ENCODE results near the gene SYNCRIP.
"Not testable (repeated sequence)": the region's sequence is repeated elsewhere in the genome, so short reads cannot be mapped to it uniquely, and the experiment has no call there.

SYNCRIP gene

GRCh38 chr6:85669735-85670194 lies 27.1 kb upstream of the SYNCRIP start:
- DNase-seq = no peak

GRCh38 chr6:85662251-85662650 lies 19.6 kb upstream of the SYNCRIP start:
- DNase-seq = no peak

DNA sequence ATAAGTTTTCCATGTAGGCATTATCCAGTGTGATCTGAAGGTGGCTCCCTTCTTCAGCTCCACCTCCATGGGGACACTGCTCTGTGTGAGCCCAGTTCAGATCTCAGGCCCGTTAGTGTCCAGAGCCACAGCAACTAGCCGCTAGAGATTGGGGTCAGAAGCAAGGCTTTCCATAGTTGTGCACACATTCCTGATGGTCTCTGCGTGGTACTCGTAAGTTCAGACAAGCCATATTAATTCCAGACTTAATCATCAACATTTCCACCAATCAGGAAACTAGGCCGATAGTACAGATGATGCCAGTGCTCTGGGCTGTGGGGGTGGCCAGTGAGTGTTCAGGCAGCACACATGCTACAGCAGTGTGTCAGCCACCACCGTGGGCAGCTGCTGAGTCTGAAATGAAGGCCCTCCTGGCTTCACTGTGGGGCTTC lies 17.5 kb upstream of the SYNCRIP start:
- no peak for DNase-seq

DNA sequence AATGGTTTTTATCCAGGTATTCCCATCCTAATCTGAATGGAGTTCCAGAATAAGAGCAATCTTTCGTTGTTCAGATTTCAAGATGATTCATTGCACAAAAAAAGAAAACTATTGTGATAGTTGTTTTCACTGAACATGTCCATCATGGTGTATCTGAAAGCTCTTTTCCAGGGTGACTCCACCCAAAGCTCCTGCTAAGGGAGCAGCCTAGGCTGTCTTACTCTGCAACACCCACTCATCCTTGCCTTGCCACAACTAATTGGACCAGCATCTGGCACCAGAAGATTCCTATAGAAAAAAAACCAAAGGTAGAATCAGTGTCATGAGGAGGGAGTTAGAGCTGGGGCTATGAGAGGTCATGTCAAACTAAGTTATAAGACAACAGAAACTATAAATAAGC lies 7.9 kb upstream of the SYNCRIP start:
- no peak for DNase-seq

DNA sequence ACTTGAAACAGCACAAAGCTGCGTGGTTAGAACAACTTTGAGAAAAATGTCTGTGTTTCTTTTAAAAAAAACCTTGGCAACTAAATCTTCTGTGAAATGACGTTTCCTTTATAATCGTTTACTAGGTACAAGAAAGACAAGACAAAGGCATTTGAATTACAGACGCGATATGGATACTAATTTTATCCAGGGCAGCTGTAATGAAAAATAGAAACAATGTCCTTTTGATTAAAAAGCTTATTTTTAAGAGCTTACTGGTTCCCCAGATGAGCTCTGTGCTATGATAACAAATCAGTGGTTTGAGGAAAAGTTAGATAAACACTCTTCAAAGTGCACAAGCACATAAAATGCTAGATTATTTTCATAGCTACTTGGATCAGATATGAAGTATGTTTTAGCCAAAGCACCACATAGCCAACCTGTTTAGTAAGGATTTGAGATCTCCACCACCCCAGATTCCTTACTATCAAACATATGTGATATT lies 1.6 kb upstream of the SYNCRIP start:
- no peak for DNase-seq

- peak; percentile 93 for DNase-seq
Observed at GRCh38 chr6:85643537-85644278, 1.0 kb upstream of the SYNCRIP start.

DNA sequence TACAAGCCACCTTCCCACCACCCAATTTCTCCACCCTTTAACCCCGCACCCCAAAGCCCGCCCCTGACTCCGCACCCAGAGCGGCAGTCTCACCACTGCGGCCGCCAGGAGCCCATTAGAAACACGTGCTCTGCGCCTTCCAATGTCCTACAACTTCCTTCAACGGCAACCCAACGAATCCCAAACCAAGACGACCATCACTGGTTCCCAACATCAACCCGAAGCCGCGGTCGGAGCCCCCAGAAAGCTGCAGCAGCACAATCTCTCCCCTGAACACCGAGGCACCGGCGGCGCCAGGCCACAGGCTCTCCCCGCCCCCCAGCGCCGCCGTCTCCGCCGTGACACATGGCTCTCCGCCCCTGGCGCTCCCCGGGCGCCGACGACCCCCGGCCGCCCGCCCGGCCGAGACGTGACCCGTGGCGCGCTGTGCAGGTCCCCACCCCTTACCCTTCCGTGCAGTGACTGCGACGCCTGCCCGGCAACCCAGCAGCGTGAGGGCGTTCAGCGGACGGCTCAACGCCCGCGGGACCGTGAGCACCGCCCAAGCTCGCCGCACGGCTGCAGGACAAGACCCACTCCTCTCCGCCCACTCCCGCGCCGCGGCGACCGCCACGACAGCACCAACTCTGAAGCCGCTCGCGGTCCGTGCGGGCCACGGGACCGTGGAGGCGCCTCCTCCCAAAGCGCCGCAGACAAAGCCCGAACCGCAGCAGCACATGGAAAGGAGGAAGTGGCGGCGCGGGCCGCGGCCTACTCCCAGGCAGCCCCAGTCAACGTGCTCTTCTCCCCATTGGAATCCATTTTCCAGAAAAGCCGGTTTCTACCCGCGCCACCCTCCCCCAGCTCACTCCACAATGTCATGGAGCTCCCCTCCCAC lies 551 bp downstream of the SYNCRIP start:
- peak; percentile 11 for DNase-seq

DNA sequence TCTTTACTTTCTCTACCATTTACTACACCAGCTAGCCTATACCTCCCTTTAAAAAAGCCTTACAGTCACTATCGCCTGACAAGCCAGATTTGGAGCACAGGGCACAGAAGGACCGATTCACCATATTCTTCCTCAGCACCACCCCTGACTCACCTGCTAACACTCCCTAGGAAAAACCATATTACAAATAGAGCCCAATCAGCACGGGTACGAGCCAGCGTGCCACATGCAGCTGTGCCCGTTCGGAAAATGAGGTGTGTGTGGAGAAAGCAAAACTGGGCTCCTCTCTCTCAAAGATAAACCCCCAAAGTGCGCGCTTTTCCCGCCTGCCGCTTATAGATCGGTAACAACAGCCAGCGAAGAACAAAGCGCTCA lies 1.2 kb downstream of the SYNCRIP start:
- no peak for DNase-seq

DNA sequence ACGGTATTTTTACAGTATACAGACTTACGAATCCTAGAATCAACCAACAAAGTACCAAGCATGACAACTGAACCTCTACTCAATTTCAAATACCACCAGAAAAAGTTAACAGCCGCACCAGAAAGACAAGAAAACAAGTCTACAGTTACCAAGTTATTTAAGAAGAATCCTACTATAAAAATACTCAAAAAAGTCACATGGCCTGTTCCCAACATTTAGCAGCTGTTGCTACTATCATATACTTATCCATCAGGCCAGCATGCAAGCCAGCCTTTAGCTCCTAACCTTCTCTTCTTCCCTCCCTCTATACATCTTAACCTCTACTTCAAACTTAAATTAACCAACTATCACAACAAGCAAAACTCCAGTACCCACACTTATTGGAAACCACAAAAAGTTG lies 1.9 kb downstream of the SYNCRIP start:
- no peak for DNase-seq

DNA sequence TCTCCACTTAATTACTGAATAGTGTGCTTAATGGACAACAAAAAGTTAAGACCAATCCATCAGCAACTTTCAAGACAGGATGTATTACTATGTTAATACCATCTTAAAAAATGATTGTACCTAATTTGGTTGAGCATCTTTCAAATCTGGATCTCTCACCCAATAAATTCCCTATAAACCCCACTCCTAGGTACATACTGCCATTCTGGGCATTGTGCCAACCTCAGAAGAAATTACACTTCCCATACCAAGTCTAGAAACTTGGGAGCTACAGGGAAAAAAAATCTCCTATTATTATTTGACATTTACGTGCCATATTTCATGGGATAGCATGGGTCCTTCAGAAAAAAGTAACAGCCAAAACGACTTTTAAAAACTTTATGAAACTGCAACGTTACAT lies 5.1 kb downstream of the SYNCRIP start:
- DNase-seq = no peak

GRCh38 chr6:85632164-85632942 lies 10.3 kb downstream of the SYNCRIP start:
- DNase-seq = no peak

DNA sequence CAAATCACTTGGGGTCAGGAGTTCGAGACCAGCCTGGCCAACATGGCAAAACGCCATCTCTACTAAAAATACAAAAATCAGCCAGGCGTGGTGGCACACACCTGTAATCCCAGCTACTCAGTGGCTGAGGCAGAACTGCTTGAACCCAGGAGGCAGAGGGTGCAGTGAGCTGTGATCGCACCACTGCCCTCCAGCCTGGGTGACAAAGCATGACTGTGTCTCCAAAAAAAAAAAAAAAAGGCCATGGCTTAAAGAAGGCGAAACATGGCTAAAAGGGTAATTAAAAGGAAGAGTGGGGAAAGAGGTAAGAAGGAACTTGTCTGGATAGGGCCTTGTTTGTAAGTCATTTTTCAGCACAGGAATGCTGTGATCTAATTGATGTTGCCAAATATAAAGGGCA lies 11.6 kb downstream of the SYNCRIP start:
- not testable (repeated sequence) for DNase-seq

DNA sequence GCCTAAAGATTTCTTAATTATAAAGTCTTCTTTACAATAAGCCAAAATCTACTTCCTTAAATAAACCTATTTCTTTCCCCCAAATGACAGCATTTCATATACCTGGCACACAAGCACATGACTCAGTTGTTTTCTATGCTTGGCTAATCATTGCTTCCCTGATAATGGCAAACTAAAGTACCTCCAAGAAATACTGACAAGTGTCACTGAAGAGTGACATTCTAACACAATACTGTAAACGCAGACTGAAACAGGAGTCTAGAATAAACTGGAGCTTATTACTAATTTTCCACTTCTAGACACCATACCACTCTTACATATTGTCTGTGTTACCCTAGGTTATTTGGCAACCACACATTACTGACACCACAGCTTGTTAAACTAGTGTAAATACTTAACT lies 14.3 kb downstream of the SYNCRIP start:
- no peak for DNase-seq

- no peak for DNase-seq
Observed at GRCh38 chr6:85620308-85620707, 22.4 kb downstream of the SYNCRIP start.

GRCh38 chr6:85614780-85615179 lies 27.9 kb downstream of the SYNCRIP start:
- no peak for DNase-seq

DNA sequence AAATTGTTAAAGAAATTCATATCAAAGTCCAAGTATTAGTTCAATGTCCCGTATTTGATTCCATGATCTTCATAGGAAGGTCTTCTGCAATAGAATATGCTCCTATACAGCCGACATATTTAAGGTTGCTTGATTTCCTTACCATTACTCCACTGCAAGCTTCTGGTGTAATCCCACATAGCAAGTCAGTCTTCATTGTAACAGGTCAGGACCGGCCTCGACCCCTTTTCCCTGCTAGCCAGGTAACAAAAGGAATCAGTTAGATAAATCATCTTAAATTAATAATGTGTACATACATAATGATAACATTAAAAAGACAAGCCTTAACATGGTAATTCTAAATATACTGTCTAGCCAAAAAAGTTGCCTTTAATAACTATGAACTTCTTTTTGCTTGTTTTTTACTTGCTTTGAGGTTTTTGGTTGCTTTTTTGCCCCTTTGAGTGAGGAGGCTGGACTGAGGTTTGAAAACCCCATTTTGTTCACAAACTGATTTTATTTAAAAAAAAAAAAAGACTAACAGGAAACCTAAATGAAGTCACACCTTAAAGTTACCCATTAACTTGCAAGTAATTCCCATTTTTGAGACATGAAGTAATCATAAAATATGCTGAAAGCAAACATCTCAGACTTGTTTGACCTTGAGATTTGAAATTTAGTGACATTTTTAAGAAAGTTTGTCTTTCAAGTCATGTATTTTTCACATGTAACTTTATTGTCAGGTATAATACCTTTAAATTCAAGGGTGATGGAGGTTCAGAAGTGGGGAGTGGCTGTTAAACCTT lies 29.8 kb downstream of the SYNCRIP start:
- no peak for DNase-seq

DNA sequence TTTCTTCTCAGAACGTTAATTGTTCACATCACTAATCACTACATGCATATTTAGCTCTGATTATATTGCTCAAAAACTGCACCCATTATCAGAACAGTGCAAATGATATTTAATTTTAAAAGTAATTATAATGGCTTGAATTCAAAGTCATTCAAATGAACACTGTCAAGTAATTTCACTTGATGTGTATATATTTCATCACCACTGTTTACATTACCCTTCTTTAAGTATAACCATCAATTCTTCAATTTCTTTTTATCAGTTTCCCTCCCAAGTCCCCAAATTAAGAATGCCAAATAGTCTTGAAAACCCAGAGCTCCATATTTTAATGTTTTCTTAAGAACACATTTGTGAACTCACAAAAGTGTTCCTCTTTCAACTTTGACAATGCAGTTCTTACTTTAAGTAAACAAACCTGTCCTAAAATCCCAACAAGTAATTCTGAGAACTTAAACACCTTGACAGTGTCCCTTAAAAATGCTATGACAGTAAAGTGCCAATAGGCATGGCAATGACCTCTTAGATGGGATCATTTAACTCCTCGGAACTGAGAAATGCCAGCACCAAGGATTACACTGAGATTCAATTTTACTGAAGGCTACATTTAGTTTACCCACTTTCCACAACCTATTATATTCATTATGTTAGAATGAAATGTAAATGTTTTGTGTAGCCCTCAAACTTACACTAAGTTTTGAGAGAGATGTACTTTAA lies 32.3 kb downstream of the SYNCRIP start:
- no peak for DNase-seq

- no peak for DNase-seq
Observed at GRCh38 chr6:85602100-85602499, 40.6 kb downstream of the SYNCRIP start.

GRCh38 chr6:85600713-85601313 lies 41.9 kb downstream of the SYNCRIP start:
- no peak for DNase-seq

DNA sequence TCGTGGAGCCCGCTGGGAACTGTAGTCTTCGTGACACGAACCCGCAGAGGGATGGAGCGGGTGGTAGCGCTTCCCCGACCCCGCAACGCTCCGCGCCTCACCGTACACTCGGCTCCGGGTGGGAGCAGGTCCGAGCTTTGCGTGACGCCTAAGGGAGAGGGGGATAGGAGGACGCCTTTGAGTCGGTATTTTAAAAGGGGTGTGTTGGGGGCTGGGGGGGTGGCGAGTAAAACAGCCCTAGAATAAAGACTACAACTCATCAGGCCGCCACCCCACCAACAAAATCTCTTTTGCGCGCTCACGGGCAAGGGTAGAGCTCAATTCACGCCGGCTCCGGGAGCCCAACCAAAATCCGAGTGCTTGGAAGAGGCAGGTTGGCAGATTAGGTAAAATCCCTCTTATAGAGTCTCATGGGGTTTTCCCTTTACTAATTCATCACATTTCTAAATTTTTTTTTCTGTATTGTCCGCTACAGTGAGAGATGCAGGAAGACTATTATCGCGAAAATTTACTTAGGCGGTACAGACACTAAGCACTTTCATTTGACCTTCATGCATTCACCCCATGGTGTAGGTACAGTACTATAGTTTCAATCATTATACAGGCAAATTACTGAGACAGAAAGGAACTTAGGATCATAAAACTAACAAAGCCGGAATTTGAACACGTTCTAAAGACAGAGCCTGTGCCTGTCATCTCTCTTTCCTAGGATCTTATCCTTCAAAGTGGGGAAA lies 48.3 kb downstream of the SYNCRIP start:
- DNase-seq = peak; percentile 20
